Suppressor macrophage (primary cell): Measurements from ENCODE around the gene IRS1.

ENCODE experiments used
- DNase-seq, 4 experiments: peaks; one replicate each; pipeline ENCODE4 v3.0.0-alpha.2; 2020 to 2022

Gene IRS1

DNA sequence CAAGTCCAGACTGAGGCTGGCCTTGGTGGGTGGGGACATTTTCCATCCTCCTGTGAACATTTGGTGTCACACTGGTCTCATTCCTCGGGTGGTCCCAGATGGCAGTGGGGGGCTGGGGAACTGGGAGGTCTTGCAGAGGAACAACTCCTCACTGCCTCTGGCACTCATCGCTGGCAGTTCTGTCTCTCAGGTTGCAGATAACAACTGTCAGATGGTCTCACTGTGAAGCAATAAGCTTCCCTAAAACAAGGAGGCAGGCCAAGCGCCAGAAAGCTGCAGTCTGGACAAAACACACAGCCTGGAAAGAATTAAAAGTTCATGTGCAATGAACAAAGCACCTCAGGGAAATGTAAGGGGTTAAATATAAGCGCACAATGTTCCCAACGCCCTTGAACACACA lies 78.1 kb downstream of the IRS1 start:
- DNase-seq, result no peak

DNA sequence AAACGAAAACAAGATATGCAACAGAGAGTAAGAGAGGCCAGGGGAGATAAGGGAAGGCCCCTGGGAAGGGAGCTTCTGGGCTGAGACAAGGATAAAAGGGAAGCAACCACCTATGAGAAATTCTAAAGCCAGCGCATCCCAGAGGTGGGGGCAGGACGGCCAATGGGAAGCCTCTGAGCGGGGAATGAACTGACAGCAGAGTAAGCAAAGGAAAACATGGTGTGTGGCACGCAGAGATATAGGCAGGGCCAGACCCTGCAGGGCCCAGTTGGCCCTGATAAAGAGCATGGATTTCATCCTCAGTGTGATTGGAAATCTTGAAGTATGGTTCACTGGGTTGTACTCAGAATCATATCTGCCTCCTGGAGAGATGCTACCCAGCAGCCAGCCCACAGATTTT lies 78.7 kb downstream of the IRS1 start:
- no peak for DNase-seq

DNA sequence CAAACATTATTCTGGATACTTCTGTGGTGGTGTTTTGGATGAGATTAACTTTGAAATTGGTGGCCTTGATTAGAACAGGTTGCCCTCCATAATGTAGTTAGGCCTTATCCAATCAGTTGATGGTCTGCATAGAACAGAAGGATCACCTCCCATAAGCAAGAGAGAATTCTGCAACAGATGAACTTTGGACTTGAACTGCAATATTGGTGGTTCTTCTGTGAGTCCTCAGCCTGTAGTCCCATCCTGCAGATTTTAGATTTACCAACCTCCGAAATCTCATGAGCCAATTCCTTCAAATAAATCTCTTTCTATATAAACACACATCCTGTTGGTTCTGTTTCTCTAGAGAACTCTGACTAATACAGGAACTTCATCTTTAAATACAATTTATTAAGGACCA lies 81.9 kb downstream of the IRS1 start:
- DNase-seq, result no peak

DNA sequence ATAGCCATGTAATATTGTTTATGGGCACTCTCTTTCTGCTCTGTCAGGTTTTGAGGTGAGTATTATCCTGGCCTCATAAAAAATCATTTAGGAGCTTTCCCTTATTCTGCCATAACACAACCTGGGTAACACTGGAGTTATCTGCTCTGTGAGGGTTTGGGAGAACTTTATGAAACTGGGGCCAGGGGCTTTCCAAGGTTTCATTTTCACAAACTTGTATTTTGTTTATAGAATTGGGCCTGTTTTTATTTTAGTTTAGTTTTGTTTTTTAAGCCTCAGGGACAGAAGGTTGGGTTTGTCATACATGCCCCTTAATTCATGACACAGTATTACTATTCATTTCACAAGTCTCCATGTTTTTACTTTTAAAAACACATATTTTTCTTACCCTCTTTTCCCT lies 83.5 kb downstream of the IRS1 start:
- DNase-seq, result no peak

DNA sequence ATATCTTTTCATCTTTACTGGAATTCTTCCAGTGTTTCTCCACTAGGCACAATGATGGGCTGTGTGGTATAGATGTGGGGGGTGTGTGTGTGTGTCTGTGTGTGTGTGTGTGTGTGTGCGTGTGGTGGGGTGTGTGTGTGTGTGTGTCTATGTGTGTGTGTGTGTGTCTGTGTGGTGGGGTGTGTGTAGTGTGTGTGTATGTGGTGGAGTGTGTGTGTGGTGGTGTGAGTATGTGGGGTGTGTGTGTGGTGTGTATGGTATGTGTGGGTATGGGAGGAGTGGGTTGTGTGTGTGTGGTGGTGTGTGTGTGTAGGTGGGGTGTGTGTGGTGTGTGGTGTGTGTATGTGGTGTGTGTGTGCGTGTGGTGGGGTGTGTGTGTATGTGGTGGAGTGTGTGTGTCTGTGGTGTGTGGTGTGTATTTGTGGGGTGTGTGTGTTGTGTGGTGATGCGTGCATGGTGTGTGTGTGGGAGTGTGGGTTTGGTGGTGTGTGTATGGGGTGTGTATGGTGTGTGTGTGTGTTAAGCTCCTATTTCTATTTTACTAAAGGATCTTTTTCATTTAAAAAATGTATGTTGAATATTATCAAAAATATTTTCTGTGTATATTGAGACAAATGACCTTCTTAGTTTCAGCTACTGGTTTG lies 84.2 kb downstream of the IRS1 start:
- no peak for DNase-seq

DNA sequence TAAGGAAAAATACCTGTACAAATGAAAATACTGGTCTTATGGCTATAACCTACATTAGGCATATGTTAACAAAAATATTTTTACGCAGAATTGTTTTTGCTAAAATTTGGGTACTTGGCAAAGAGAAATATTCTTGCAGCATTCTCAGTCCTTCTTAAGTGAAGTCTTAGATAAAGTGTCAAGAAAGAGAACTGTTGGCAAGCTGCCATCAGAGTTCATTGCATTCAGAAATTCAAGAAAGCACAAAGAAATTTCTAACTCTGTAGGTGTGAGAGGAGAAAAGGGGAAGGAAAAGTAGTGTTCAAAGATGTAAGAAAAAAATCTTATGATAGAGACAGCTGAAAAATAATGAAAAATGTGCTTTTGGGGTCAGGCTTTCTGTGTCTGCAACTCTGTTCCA lies 86.7 kb downstream of the IRS1 start:
- no peak for DNase-seq

DNA sequence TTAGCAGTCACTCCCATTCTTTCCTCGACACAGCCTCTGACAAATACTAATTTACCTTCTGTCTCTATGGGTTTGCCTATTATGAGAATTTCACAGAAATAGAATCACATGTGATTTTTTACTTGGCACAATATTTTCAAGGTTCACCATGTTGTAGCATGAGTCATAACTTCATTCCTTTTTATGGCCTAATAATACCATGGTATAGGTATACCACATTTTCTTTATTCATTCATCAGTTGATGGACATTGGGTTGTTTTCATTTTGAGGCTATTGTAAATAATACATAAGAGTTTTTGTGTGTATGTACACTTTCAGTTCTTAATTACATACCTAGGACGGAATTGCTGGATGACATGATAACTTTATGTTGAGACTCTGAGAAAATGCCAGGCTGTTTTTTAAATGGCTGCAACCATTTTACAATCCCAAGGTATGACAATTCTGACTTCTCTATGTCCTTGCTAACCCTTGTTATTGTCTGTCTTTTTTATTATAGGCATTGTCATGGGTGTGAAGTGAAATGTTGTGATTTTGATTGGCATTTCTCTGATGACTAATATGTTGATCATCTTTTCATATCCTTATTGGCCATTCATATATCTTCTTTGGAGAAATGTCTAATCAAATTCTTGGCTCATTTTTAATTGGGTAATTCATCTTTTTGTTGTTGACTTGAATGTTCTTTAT lies 87.9 kb downstream of the IRS1 start:
- no peak for DNase-seq

DNA sequence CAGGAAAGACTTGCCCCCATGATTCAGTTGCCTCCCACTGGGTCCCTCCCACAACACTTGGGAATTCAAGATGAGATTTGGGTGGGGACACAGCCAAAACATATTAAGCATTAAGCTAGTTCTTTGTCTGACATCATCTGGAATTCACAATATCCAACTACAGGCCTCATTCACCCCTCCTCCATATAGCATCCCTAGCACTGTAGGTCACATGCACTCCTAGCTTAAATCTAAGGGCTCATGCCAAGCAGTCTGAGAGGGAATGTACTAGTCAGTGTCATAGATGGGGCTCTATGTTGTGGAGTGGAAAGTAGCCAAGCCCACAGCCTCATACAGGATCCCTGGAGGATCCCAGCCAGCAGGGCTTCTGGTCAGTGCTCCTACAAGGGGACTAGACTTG lies 92.1 kb downstream of the IRS1 start:
- DNase-seq, result no peak

DNA sequence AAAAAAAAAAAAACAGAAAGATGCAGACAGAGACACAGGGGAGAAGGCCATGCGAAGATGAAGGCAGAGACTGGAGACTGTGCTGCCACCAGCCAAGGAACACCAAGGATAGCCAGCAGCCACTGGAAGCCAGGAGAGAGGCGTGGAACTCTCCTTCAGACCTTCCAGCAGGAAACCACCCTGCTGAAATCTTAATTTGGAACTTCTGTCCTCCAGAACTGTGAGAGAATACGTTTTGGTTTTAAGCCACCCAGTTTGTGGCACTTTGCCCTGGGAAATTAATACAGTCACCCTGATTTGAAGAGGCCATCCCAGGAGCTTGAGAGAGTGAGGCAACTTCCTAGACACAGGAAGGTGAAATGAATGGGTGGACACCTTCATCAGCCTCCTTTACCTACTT lies 93.7 kb downstream of the IRS1 start:
- no peak for DNase-seq

DNA sequence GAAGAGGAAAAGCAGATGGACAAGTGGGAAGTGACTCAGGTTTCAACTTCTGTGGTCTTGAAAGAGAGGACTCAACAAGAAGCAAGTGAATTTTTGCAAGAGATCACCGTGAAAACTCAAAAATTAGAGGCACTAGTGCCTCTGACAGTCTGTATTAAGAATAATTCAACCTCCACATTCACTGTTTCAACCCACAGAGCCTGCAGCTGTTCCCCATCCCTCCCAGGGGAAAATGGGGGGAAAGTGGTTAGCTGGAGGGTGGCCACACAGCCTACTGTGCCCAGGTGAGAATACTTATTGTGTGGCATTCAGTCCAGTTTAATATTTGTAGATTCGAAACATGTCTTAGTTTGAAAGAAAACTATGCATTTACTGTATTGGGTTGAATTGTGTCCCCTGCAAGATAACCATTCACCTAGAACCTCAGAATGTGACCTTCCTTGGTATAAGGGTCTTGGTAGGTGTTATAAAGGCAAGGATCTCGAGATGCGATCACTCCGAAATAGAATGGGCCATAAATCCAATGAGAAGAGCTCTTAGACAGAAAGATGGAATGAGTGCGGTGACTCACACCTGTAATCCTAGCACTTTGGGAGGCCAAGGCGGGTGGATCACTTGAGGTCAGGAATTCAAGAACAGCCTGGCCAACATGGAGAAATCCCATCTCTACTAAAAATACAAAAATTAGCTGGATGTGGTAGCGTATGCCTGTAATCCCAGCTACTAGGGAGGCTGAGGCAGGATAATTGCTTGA lies 94.3 kb downstream of the IRS1 start:
- no peak for DNase-seq

DNA sequence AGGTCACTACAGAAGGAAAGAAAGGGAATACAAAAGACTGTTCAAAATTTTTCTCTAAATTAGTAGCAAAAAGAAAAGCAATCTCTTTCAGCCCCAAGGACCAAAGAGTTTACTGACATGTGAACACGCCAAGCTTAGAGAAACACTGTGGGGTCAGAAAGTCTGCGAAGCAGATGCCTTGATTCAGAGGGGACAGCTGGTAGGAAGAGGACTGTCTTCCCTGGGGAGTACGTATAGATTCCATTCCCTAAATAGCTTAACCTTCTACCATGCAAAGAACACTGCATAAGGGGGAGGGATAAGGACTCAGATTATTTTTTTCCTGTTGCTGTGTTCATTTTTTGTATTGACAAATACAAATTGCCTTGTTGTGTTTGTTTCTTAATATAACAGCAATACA lies 96.1 kb downstream of the IRS1 start:
- no peak for DNase-seq

DNA sequence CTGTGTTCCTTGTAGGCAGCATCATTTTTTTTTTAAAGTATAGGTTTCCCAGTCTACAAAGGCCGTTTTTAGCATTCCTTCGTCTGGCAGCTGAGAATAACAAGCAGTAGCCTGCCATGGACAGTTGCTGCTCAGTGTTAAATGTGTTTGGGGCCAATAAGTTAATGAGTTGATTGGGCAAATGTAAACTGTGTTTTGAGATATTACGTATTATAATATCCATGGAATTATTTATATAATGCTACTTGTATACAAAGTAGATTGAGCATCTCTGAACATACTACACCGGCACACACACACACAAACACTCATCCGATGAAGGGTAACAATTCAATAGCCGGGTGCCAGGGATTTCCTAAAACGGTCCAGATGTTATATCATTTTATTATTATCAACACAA lies 97.2 kb downstream of the IRS1 start:
- DNase-seq, result no peak

DNA sequence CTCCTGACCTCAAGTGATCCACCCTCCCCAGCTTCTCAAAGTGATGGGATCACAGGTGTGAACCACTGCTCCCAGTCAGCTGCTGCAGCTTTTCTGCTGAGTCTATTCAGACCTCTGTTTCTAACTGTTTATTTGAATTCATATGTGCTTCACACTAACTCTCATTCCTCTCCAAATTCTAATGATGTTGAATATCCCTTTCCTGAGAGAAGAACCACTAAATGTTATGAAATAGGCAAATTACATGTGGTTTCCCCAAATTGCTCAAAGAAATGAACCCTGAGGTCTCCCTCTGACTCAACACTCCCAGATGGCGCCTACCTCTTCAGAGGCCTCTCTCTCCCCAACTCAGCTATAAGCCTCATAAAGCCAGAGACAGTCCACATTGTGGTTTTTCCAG lies 98.6 kb downstream of the IRS1 start:
- DNase-seq, result peak in 2 of 4 experiments; percentile 1 to 12

DNA sequence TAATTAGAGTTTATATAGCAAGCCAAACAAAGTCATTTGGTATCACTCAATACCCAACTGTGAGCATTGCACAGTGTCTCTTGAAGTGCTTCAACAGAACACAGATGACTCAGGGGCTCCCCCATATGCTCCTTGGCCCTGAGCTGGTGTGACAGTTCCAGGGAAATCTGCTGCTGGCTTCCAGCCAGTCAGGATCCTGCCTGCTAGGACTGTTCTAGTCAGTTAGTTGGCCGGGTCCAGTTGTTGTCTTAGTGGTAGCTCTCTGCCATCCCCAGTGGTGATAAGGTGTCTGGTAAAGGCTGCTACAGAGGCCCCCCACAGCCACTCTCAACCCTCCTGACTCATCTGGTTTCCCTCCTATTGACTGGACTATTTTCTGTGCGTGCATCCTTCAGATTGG lies 100.3 kb downstream of the IRS1 start:
- DNase-seq, result no peak

DNA sequence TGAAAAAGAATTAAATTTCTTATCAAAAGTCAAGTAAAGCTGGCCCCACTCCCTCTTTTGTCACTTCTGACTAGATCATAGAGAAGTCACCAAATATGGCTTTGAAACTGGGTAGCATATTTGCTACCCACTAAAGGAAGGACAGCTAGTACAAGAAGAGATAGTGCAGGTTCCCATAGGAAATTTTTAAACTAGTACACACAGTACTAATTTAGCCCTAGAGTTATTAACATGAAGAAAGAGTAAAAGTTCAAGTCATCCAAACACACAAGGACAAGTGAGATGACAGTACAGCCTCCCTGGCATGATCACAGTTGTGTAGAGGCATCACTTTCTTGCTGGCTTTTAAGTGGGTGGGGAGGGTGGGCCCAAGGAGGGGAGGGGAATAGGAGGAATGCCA lies 100.9 kb downstream of the IRS1 start:
- DNase-seq, result no peak

DNA sequence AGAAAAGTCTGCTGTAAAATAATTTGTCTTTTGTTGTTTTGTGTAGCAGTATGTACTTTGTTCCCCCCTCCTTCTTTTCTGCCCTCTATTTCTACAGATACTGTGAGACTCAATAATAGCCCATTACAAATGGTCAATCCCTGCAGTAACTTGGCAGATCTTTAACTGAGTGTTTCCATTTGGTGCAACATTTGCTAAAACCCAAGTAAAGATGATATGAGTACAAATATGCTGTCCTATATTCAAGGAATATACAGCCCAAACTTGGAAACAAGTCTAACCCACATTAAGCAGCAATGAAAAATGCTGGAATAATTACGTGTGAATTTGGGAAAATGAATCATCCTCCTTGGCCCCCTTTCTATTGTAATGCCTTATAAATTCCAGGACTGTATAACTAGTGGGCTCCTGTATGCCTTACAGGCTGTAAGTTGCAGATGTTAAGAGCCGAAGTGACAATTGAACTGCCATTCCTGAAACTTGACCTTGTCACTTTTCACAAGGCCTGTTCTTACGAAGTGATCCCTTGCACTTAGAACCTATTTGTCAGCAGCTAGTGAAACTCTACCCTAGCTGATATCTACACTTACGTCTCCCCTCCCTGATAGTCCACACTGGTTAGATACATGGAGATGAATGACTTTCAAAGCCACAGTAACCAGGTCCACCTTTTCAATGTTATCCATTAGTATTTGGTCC lies 104.9 kb downstream of the IRS1 start:
- no peak for DNase-seq

DNA sequence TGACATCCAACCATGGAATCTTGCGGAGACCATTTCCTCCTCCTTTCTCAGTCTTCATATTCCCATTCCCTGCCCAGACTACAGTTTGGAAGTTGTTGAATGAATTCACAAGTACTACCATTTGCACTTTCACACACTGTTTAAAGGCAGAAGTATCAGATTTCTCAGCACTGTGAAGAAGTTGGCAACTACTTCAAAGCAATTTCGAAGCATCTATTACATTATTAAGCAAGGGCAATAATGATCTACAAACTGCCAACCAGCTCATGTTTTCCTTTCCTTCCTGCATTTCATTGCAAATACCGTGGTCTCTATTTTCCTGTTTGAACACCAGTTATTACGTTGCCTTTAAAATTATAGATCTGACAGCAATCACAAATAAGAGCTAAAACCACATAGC lies 105.5 kb downstream of the IRS1 start:
- no peak for DNase-seq

DNA sequence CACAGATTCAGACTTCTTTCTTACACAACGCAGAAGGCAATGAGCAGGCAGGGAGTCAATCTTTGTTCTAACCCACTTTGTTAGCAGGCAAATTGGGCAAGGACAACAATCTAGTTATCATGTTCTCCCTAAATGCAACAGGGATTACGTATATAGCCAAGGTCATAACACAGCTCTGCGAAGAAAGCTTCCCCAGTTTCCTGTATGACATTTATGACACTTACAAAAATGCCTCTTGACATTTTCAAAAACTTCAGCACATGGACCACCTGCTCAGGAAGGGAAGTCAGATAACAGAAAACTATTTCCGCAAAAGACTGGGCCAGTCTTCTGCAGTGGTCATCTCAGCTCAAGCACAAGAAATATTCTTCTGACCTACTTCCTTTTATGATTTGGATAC lies 106.1 kb downstream of the IRS1 start:
- peak in 1 of 4 experiments; percentile 1 for DNase-seq

DNA sequence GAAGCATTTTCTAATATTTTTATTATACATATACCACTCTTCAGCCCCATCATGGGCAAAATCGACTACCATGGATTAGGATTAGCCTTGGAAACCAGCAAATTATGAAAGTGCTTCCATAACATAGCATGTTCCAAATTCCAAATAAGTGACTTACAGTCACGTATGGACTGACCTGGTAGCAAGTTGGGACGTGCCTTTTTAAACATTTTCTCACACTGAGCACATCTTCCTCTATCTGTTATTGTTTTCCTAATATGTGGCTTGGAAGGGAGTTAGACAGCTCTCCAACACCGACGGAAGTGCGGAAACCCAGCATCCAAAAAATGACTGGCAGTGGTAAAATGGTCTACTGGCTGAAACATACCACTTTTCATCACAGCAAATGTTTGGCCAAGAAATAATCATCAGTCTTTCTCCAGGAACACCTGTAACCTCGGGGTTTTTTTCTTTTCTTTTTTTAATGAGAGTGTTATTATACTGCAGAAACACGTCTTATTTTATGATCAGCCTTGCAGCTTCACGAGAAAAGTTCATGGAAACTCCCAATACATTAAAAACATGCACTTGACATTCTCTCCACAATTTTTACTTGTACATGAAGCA lies 107.0 kb downstream of the IRS1 start:
- no peak for DNase-seq

DNA sequence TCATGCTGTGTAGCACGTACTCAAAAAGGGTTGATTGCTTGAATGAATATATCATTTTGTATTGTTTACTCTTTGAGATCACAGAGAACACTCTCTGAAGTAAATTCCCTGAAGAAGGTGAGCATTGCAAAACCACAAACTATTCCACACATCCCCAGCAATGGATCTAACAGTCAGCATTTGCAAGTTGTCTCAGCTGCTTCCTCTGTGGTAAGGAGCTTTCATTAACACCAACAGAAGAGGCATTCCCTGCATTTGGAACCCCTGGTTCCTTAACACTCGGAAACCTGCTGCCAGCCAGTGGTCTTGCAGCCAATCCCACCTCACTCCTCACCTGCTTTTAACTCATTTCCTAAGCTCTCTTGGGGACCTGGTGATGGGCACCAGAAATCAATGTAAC lies 108.4 kb downstream of the IRS1 start:
- DNase-seq, result no peak

DNA sequence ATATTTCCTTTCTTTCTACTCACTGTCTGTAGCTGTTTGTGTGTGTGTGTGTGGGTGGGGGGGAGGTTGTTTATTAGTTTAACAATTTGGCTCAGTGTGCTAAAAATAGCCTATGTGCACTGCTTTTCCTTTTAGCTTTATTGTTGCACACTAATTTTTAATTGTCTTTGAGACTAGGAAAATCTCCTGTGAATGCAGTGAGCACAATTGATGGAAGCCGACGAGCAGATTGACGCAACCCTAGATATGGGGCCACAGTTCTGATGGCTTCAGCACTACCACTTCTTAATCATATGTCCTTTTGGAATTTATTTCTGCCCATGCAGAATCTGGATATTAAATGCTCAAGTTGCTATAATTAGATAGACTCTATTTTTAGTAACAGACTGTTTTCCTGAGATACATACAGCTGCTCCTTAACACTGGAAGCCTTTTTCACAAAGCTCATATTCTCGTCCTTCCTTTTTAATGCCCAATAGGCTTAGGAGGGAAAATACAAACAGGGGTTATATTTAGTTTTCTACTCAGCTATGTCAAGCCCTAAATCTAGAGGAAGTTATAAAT lies 109.1 kb downstream of the IRS1 start:
- no peak for DNase-seq

DNA sequence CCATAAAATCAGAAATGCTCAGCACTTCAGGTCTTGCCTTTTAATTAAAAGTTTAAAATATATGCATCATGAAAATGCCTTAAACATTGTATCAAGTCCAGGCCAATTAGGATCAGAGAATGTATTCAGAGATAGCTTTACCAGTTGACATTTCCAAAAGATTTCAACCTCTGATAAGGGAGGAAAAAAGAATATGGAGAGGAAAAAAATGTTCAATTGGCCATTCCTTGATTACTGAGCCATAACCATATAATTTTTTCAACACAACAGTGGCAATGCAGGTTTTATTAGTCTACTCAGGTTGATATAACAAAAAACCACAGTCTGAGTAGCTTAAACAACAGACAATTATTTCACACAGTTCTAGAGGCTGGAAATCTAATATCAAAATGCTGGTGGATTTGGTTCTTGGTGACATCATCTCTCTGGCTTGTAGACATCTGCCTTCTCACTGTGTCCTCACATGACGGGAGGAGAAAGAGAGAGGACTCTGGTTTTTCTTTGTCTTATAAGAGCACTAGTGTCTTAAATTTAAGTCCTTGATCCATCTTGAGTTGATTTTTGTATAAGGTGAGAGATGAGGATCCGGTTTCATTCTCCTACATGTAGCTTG lies 111.9 kb downstream of the IRS1 start:
- DNase-seq, result no peak
